Esophagus (tissue), 2 donors: ENCODE data around the gene EPB41L3. TPM values are rescaled to one million over a fixed set of nuclear protein-coding genes. Genes with fewer than 3 reads are reported as not detected.
"Not testable (repeated sequence)": the region's sequence is repeated elsewhere in the genome, so short reads cannot be mapped to it uniquely, and the experiment has no call there.

Source experiments
- H3K27ac ChIP-seq, 2 donors: one replicate each; pipeline ENCODE4 v1.5.1; 2013; ENCODE audit warnings: low read depth in 2 of 2, mild to moderate bottlenecking in 2 of 2, inconsistent platforms in 1 of 2, low read length in 1 of 2, moderate library complexity in 1 of 2
- H3K27me3 ChIP-seq, 2 donors: one replicate each; pipeline ENCODE4 v1.6.1; 2013; ENCODE audit warnings: low read length in 2 of 2, control low read depth in 1 of 2, mild to moderate bottlenecking in 1 of 2; ENCODE audit not compliant: insufficient read depth in 2 of 2, control insufficient read depth in 1 of 2
- H3K36me3 ChIP-seq, 2 donors: one replicate each; pipeline ENCODE4 v1.6.1; 2013; ENCODE audit warnings: low read length in 1 of 2; ENCODE audit not compliant: control insufficient read depth in 2 of 2, insufficient read depth in 2 of 2
- H3K4me1 ChIP-seq, 2 donors: one replicate each; pipeline ENCODE4 v1.6.1; 2013; ENCODE audit warnings: low read length in 1 of 2; ENCODE audit not compliant: control insufficient read depth in 2 of 2, insufficient read depth in 2 of 2
- H3K4me3 ChIP-seq, 2 donors: one replicate each; pipeline ENCODE4 v1.5.1; 2013; ENCODE audit warnings: low read length in 2 of 2, mild to moderate bottlenecking in 2 of 2, low read depth in 1 of 2, moderate library complexity in 1 of 2
- H3K9me3 ChIP-seq, 2 donors: one replicate each; pipeline ENCODE4 v1.6.1; 2013; ENCODE audit warnings: mild to moderate bottlenecking in 2 of 2, low read depth in 1 of 2, low read length in 1 of 2, moderate library complexity in 1 of 2; ENCODE audit not compliant: control insufficient read depth in 2 of 2, insufficient read depth in 1 of 2
- WGBS, 2 donors: extraction: QIAGEN DNeasy Blood & Tissue Kit; methylation state at CpG; one replicate each; pipeline ENCODE4 v1.1.7; 2013; 5-methylcytosine and 5-hydroxymethylcytosine counted together
- polyA plus RNA-seq, 2 donors: library from polyadenylated mRNA; stranded (reverse); fragments of 200-250 nt; gene quantifications; one replicate each; pipeline ENCODE4 v1.2.3, GENCODE V29; 2013
- donor health status: healthy with polysubstance abuse.
- donor health status: Bipolar disorder and iron deficiency.

The EPB41L3 gene
- polyA plus RNA-seq, 2 donors = 13.6 to 28.7 TPM

- 57 to 70% methylated on average over 2 of the region's 2 CpGs for WGBS, 2 donors
- Histone ChIP-seq H3K9me3 (no peaks in the 10 kb centered on the region), H3K27ac (no peak overlapping the region), H3K4me3 (no peak overlapping the region), H3K27me3 (no peaks in the 10 kb centered on the region), H3K4me1 (no peaks in the 10 kb centered on the region), H3K36me3 (no peaks in the 10 kb centered on the region)
Measured at GRCh38 chr18:5507756-5508155, 36.0 kb downstream of the EPB41L3 start.

- Histone ChIP-seq H3K4me1 (no peaks in the 10 kb centered on the region), H3K27me3 (no peaks in the 10 kb centered on the region), H3K9me3 (no peaks in the 10 kb centered on the region), H3K4me3 (no peak overlapping the region), H3K27ac (no peak overlapping the region), H3K36me3 (no peaks in the 10 kb centered on the region)
- 93 to 95% methylated on average over 8 of the region's 8 CpGs for WGBS, 2 donors
Measured at GRCh38 chr18:5506174-5506573, 37.6 kb downstream of the EPB41L3 start.

- H3K36me3 ChIP-seq = no peaks in the 10 kb centered on the region
- H3K9me3 ChIP-seq = no peaks in the 10 kb centered on the region
- no peaks in the 10 kb centered on the region for H3K27me3 ChIP-seq
- H3K4me3 ChIP-seq = no peak overlapping the region
- no peak overlapping the region for H3K27ac ChIP-seq
- no peaks in the 10 kb centered on the region for H3K4me1 ChIP-seq
Measured at GRCh38 chr18:5503740-5504139, 40.1 kb downstream of the EPB41L3 start.

GRCh38 chr18:5500158-5500939 lies 43.4 kb downstream of the EPB41L3 start:
- Histone ChIP-seq H3K27me3 (no peaks in the 10 kb centered on the region), H3K27ac (no peak overlapping the region), H3K9me3 (no peaks in the 10 kb centered on the region), H3K36me3 (no peaks in the 10 kb centered on the region), H3K4me3 (no peak overlapping the region), H3K4me1 (no peaks in the 10 kb centered on the region)
- WGBS, 2 donors = 71 to 80% methylated on average over 7 of the region's 7 CpGs

- H3K36me3 ChIP-seq = no peaks in the 10 kb centered on the region
- 90 to 92% methylated on average over 6 of the region's 6 CpGs for WGBS, 2 donors
- no peak overlapping the region for H3K27ac ChIP-seq
- no peak overlapping the region for H3K4me3 ChIP-seq
- H3K4me1 ChIP-seq = no peaks in the 10 kb centered on the region
- no peaks in the 10 kb centered on the region for H3K27me3 ChIP-seq
- no peaks in the 10 kb centered on the region for H3K9me3 ChIP-seq
Measured at GRCh38 chr18:5498452-5498851, 45.3 kb downstream of the EPB41L3 start.

DNA sequence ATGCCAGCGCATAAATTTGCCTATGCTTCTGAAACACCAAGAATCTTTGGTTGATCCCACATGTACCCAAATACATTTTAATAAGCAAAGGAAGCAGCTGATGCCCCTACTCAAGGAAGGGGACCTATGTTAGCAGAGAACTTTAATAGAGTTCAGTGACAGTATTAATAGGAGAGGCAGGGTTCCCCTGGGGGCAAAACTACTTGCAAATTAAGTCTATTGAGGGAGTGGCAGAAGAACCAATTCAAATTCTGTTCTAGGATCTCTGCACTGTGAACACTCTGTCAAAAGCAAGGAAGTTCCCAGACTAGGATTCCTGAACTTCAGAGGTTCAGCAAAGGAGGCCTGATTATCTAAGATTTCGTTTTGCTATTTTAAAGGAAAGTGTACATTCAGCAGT lies 47.5 kb downstream of the EPB41L3 start:
- H3K4me1 ChIP-seq = no peaks in the 10 kb centered on the region
- 85 to 90% methylated on average over 2 of the region's 2 CpGs for WGBS, 2 donors
- H3K27ac ChIP-seq = no peak overlapping the region
- no peaks in the 10 kb centered on the region for H3K27me3 ChIP-seq
- no peaks in the 10 kb centered on the region for H3K36me3 ChIP-seq
- no peak overlapping the region for H3K4me3 ChIP-seq
- H3K9me3 ChIP-seq = no peaks in the 10 kb centered on the region

DNA sequence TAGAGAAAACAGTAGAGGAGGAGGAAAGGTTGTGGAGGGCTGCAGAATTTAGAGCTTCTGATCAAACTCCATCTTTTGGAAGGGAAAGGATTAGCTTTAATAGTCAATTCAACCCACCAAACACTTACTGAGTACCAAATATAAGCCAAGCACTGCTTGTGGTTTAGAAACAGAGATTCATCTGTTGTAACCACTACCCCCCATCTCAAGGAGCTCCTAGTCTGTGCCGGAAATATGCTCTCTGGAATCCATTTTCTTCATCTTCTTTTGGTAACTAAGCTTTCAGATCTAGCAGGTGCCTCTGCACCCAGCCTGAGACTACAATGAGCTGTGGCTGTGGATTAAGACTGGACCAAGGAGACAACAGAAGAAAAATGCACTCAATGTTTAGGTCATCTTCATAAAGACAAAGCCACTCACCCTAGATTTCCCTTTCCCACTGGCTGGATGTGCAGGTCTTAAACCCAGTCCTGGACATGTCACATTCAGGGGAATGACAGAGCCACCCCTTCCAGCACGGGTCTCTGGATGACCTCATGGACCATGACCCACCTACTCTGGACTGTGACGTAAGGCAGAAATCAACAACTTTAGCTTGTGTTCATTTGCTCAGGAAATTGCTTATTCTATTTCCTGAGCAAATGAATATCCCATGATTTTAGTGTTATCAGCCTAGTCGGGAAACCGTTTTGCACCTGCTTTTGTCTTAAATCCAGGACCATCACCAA lies 52.9 kb downstream of the EPB41L3 start:
- 81 to 82% methylated on average over 5 of the region's 5 CpGs for WGBS, 2 donors
- H3K27me3 ChIP-seq = no peaks in the 10 kb centered on the region
- H3K9me3 ChIP-seq = no peaks in the 10 kb centered on the region
- no peaks in the 10 kb centered on the region for H3K36me3 ChIP-seq
- H3K4me1 ChIP-seq = peaks cover 0 to 2% of the 10 kb centered on the region in 2 donors
- no peak overlapping the region for H3K27ac ChIP-seq
- H3K4me3 ChIP-seq = no peak overlapping the region

DNA sequence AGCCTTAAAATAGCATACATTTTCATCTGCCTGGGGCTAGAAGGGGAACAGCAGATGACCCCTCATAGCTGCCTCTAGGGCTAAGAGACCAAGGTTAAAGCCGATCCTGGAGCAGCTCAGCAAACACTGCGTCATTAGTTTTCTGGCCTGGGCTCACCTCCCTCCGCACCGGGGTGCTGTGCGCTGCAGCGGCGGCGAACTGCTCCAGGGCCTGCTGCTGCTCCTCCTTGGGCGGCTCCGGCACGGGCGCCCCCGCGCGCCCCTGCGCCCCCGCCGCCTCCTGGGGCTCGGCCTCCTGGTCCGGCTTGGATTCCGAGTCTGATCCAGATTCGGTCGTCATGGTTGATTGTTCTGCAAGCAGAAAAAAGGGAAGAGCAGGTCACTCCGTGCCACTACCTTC lies 55.0 kb downstream of the EPB41L3 start:
- Histone ChIP-seq H3K27ac (no peak overlapping the region), H3K36me3 (no peaks in the 10 kb centered on the region), H3K4me1 (peaks cover 0 to 2% of the 10 kb centered on the region in 2 donors), H3K9me3 (no peaks in the 10 kb centered on the region), H3K27me3 (no peaks in the 10 kb centered on the region), H3K4me3 (no peak overlapping the region)
- 35 to 45% methylated on average over 24 of the region's 24 CpGs for WGBS, 2 donors

- WGBS, 2 donors = 91 to 97% methylated on average over 4 of the region's 4 CpGs
Measured at GRCh38 chr18:5488044-5488443, 55.8 kb downstream of the EPB41L3 start.

GRCh38 chr18:5484526-5484925 lies 59.3 kb downstream of the EPB41L3 start:
- 87 to 94% methylated on average over 2 of the region's 2 CpGs for WGBS, 2 donors
- Histone ChIP-seq H3K4me1 (peaks cover 0 to 2% of the 10 kb centered on the region in 2 donors), H3K9me3 (no peaks in the 10 kb centered on the region), H3K4me3 (no peak overlapping the region), H3K36me3 (no peaks in the 10 kb centered on the region), H3K27me3 (no peaks in the 10 kb centered on the region), H3K27ac (no peak overlapping the region)

More at GRCh38 chr18:5488044-5488443, 55.8 kb downstream of the EPB41L3 start:
- H3K36me3 ChIP-seq, H3K27me3 ChIP-seq, H3K4me1 ChIP-seq, H3K27ac ChIP-seq, H3K9me3 ChIP-seq, H3K4me3 ChIP-seq: not testable (repeated sequence)
